HG03571 (cell line): Measurements from ENCODE around the gene POR.
A peak's percentile ranks its signal among the peaks of the same experiment; 100 is the strongest.
"Not testable (repeated sequence)": the region's sequence is repeated elsewhere in the genome, so short reads cannot be mapped to it uniquely, and the experiment has no call there.

ENCODE experiments used
- ATAC-seq: cut with Tn5 transposase; IDR thresholded peaks from one replicate; pipeline ENCODE4 v1.9.1; 2021; ENCODE audit not compliant: unreplicated experiment

The POR gene

GRCh38 chr7:75914655-75915415 is at the start of gene POR:
Gene POR, plus strand, starts transcription at chr7:75915155. Its CDS starts 38,847 bp downstream, at chr7:75954002.
- peak; percentile 90 for ATAC-seq

GRCh38 chr7:75866114-75866488 is 48.9 kb upstream of the POR start:
- ATAC-seq = no peak

- ATAC-seq = no peak
Measured at GRCh38 chr7:75866489-75867389, 48.2 kb upstream of the POR start.

DNA sequence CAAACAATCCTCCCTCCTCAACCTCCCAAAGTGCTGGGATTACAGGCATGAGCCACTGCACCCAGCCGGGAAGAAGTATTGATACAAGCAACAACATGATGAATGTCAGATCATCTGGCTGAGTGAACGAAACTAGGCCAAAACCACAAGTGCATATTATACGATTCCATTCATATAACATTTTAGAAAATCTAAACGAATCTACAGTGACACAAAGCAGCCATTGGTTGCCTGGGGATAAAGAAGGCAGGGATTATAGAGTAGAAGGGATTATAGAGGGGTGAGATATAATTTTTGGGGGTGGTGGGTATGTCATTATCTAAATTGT is 47.6 kb upstream of the POR start:
- no peak for ATAC-seq

GRCh38 chr7:75868153-75868552 is 46.8 kb upstream of the POR start:
- ATAC-seq = no peak

GRCh38 chr7:75869776-75870379 is 45.1 kb upstream of the POR start:
- ATAC-seq = no peak

DNA sequence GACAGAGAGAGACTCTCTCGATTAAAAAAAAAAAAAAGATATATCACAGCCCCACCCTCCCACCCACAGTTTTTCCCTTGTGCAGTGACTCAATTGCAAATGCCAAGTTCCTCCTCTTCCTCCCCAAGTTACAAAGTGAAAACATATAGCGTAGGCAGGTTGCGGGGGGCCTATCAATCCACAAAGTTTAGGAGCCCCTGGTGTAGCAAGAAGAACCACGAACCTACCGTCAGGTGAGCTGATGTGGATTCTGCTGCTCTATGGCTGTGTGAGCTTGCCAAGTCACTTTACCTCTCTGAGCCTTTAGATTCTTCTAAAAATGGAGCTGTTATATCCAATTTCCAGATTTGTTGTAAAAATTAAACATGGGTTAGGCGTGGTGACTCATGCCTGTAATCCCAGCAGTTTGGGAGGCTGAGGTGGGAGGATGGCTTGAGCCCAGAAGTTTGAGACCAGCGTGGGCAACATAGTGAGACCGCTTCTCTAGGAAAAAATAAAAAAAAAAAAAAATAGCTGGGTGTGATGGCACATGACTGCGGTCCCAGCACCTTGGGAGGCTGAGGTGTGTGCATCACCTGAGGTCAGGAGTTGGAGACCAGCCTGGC is 44.3 kb upstream of the POR start:
- ATAC-seq = no peak

- ATAC-seq = no peak
Measured at GRCh38 chr7:75872073-75872782, 42.7 kb upstream of the POR start.

- not testable (repeated sequence) for ATAC-seq
Measured at GRCh38 chr7:75874180-75874579, 40.8 kb upstream of the POR start.

- ATAC-seq = no peak
Measured at GRCh38 chr7:75875113-75876080, 39.6 kb upstream of the POR start.

- no peak for ATAC-seq
Measured at GRCh38 chr7:75876126-75876881, 38.7 kb upstream of the POR start.

DNA sequence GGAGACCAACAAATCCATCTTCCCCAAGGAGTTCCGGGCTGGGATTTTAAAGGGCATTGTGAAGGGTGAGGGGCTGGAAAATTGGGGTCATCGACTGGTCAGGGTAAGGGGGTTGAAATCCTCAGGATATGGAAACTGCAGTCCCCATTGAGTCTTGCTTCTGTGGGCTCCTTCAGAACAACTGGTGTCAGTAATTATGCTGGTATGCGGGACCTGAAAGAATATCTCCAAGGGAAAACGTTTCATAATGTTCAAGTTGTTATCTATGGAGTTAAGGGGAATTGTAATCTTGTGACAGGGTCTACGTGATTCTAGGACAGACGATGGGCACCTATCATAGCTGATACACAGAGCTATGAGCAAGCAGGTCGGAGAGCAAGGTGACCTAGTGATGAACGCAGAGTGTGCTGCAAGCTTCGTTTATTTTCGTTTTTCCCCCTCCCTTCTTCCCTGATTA is 36.6 kb upstream of the POR start:
- peak; percentile 18 for ATAC-seq

GRCh38 chr7:75878769-75879611 is 36.0 kb upstream of the POR start, which contains the start of gene RHBDD2:
Gene RHBDD2, plus strand, starts transcription at chr7:75879034. Its CDS starts 49 bp downstream, at chr7:75879083.
- peak; percentile 89 for ATAC-seq

GRCh38 chr7:75879771-75880184 is 35.2 kb upstream of the POR start:
- ATAC-seq = no peak

- no peak for ATAC-seq
Measured at GRCh38 chr7:75880242-75880641, 34.7 kb upstream of the POR start.

- no peak for ATAC-seq
Measured at GRCh38 chr7:75881436-75882095, 33.4 kb upstream of the POR start.

- not testable (repeated sequence) for ATAC-seq
Measured at GRCh38 chr7:75883265-75883824, 31.6 kb upstream of the POR start.
